ENCODE data around the gene PTGFRN.
"Not testable (repeated sequence)": the region's sequence is repeated elsewhere in the genome, so short reads cannot be mapped to it uniquely, and the experiment has no call there.

Gene PTGFRN

DNA sequence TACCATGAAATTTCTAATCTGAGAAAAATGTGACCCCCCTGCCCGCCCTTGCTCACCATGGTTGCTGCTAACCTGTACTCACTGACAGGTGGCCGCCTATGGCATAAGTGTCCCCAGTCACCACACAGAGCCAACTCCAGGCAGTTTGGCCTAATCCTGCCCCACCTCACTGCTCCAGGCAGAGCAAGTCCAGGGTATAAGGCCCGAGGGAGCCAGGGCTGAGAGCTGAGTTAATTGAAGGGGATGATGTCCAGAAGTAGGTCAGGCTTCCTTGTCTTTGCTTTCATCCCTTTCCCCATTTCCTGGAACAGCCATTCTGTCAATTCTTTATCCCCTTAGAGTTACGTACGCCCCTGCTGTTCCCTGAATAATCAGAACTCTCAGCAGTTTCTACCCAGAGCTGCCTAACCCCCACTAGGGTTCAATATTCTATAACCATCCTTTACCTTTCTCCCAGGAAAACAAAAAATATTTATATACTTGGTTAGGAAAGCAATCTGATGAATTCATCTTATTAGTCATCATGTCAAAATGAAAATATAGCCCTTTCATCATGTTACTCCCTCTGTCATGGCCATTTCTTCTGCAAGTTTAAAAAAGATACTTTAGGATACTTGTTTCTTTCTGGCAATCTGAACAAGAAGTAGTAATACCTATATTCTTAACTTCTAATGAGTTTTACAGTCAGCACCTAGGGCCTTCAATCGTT is 62.4 kb downstream of the PTGFRN start:
- no peak for DNase-seq (ENCODE audit: low read depth in 2 of 2)

DNA sequence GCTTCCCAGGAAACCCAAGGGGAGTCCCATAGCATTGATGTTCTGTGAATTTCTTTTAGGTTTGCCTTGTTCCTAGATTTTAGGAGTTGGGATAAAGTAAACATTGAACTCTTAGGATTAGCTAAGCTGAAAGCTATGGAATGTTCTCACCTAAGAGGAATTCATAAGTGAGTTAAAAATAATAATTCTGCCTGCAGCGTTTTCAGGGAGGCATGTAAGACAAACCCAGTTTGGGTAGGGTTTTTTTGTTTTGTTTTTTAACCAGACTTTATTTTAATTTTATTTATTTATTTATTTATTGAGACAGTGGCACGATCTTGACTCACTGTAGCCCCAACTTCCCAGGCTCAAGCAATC is 62.9 kb downstream of the PTGFRN start:
- DNase-seq (ENCODE audit: low read depth in 2 of 2) = no peak

GRCh38 chr1:116980309-116980708 is 70.6 kb downstream of the PTGFRN start:
- DNase-seq (ENCODE audit: low read depth in 2 of 2) = not testable (repeated sequence)

- DNase-seq (ENCODE audit: low read depth in 2 of 2) = no peak
These were observed 71.9 kb downstream of the PTGFRN start for GRCh38 chr1:116981521-116982037.

DNA sequence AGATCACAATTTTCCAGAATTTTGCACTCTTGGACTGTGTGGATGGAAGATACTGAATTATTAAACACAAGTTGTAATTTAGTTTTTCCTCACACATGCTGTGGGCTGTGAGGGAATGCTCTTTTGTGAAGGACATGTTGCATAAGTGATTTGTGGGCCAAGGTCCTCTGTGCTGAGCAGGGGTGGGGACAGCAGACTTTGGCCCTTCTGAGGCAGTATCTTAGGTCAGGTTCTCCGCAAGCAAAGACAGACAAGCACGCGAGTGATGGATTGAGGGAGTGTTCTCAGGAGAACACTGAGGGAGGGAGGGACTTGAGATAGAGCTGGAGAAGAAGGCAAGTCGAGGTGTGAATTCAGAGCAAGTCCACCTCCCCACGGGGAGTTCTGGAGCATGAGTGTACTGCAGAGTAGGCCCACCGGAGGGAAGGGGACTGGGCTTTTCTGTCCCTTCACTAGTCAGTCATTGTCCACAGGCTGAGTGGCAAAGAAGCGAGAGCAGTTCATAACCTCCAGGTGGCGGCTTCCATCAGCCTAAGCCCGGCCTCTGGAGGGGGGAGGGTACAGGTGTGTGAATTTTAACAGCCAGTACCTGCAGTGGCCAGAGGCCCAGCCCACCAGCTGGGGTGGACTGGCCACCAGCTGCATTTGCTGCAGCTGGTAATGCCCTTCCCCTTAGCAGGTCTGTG is 72.7 kb downstream of the PTGFRN start:
- no peak for DNase-seq (ENCODE audit: low read depth in 2 of 2)

DNA sequence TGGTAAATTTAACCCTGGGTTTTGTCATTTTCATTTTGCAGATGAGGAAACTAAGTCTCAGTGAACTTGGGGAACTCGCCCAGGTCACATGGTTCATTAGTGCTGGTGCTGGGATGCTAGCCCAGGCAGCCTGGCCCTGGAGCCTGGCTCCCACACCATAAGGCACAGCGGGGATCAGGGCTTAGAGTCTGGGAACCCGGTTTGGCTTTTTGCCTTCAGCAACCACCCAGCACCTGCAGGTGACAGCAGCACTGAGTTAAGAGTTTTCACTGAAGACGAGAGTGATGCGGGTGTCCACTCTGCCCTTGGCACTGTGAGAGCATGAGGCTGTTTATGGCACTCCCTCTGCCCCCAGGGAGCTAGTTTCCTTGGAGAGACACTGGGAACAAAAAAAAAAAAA is 73.4 kb downstream of the PTGFRN start:
- no peak for DNase-seq (ENCODE audit: low read depth in 2 of 2)

DNA sequence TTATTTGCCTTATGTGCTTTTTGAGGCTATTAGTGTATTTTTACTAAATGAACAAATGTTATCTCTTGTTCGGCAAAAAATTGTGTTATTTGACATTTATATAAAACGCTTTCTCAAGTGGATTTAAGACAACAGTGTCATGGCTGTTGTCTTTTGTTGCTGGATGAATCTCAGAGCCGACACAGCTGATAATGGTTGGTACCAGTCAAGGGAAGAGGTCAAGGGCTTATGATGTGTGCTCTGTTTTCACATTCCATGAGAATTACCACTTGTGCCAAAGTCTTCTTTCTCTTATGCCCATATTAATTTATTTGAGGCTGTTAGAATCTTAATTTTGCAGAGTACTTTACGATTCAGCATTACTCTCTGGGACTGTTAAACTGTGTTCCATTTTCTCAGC is 74.0 kb downstream of the PTGFRN start:
- DNase-seq (ENCODE audit: low read depth in 2 of 2) = no peak

DNA sequence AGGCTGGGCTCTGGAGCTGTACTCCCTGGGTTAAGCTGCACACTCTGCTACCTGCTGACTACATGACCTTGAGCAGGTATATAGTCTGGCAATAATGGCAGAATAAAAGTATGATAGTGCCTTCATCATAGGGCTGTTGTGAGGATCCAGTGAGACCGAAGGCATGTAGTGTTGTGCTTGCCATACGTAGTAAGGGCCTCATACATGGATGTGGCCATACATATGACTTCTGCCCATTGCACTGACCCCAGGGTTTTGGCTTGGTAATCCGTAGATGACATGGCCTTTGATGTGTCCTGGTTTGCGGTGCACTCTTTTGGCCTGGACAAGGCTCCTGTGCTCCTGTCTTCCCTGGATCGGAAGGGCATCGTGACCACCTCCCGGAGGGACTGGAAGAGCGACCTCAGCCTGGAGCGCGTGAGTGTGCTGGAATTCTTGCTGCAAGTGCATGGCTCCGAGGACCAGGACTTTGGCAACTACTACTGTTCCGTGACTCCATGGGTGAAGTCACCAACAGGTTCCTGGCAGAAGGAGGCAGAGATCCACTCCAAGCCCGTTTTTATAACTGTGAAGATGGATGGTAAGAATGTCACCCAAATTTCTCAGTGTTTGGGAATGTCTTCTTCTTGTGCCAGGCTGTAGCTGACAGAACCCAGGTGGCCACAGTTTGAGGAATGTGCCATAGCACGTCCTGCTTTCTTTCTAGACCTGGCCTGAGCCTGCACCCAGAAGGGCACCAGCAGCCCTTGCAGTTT is 74.9 kb downstream of the PTGFRN start:
- DNase-seq (ENCODE audit: low read depth in 2 of 2) = no peak

- DNase-seq (ENCODE audit: low read depth in 2 of 2) = peak in 1 of 2 donors; percentile 13
These were observed 76.9 kb downstream of the PTGFRN start for GRCh38 chr1:116986421-116987255.

GRCh38 chr1:116987256-116987555 is 77.5 kb downstream of the PTGFRN start:
- peak; percentile 29 to 39 for DNase-seq (ENCODE audit: low read depth in 2 of 2)

GRCh38 chr1:116988248-116988647 is 78.5 kb downstream of the PTGFRN start:
- DNase-seq (ENCODE audit: low read depth in 2 of 2) = no peak

DNA sequence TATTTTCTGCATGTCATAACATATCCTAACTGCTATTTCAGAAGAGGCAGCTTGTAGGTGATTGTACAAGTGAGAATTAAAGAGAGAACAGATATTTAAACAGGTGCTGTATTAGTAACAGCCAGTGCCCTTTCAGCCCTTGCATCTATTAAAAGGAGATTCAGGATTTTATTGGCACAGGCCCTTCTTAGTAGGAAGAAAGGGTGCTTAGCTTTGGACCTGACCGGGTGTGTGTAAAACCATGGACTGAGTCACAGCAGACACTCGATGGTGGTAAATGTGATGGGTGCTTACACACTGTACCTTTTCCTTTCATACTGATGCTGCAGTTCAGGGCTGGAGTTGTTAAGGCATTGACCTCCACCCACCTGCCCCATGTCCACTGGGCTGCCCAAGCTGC is 79.2 kb downstream of the PTGFRN start:
- no peak for DNase-seq (ENCODE audit: low read depth in 2 of 2)

GRCh38 chr1:116989835-116990234 is 80.1 kb downstream of the PTGFRN start:
- DNase-seq (ENCODE audit: low read depth in 2 of 2) = no peak

DNA sequence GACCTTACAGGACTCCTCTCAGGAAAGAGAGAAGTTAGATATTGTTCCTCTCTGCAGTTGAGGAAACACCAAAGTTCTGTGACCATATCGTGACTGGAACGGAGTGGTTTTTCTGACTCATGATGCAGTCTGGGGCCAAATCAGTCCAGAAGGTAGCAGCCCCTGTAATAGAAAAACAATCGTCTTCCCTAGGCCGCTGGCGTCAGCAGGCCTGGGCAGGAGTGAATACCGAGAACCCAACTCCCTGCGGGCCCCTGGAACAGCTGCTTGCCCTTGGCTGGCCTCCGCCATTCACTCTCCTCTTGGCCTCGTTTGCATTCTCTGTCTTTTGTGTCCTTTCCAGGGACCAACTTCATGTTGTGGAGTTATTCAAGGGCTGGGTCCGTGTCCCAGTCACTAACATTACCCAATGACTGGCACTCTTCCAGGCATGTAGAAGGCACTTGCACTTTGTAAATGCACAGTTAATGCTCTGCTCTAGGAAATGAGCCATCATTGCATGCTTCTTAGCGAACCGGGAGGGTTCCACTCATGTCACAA is 81.0 kb downstream of the PTGFRN start:
- DNase-seq (ENCODE audit: low read depth in 2 of 2) = no peak

DNA sequence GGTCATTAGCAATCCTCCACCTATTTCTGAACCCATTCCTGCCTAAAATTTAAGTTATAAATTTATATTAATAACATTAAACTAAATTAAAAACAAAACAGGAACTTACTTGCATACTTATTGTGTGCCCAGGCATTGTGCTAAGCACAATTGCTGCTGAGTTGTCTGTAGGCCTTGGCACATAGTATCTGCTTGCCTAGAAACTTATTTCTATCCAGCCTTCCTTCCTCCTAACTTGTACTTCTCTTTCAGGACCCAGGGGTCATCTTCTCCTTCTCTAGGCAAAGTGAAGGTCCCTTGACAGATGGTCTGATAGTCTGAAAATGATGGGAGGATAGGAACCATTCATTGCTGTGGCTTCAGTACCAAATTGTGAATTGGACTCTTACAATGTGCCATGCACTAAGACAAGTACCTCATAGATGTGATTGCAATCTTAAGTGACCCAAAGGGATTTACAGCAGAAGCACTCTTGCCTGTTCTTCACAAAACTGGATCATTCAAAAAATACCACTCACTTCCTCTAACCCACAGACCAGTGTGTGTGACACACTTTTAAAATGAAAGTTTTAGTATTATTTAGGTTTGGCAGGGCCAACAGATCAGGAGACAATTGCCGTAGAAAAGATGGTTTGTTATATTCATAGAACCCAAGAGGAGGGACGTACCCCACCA is 81.6 kb downstream of the PTGFRN start:
- no peak for DNase-seq (ENCODE audit: low read depth in 2 of 2)

GRCh38 chr1:116991918-116992317 is 82.2 kb downstream of the PTGFRN start:
- DNase-seq (ENCODE audit: low read depth in 2 of 2) = no peak

DNA sequence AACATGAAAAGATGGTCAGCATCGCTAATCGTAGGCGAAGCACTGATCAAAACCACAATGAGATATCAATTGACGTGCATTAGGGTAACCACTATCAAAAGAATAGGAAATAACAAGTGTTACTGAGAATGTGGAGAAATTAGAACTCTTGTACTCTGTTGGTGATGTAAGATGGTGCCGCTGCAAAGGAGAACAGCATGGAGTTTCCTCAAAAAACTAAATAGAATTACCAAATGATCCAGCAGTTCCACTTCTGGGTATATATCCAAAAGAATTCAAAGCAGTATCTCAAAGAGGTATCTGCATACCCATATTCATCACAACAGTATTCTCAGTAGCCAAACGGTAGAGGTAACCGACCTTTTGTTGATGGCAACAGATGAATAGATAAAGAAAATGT is 83.6 kb downstream of the PTGFRN start:
- no peak for DNase-seq (ENCODE audit: low read depth in 2 of 2)

DNA sequence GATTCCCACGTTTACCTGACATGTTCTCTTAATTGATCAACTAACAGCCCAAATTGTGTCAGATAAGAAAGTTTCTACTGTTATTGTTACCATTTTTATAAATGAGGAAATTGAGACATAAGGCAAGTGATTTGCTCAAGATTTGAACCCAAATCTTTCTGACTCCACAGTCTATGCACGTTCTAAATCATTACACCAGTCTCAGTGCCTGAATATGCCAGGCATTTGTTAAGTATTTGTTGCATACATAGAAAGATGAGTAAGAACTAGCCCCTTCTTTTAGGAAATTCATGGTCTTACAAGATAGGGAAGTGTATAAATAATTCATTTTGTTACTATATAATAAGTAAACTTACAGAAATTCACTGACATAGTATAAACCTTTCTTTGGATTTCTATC is 84.7 kb downstream of the PTGFRN start:
- no peak for DNase-seq (ENCODE audit: low read depth in 2 of 2)

GRCh38 chr1:116997066-116997465 is 87.3 kb downstream of the PTGFRN start:
- no peak for DNase-seq (ENCODE audit: low read depth in 2 of 2)

GRCh38 chr1:116997636-116998035 is 87.9 kb downstream of the PTGFRN start:
- DNase-seq (ENCODE audit: low read depth in 2 of 2) = no peak

- DNase-seq (ENCODE audit: low read depth in 2 of 2) = no peak
These were observed 89.9 kb downstream of the PTGFRN start for GRCh38 chr1:116999596-116999995.
